NCI-H2196 treated with DMSO at 0.1 percent for 48 hours (cell line): ENCODE data around the gene CDT1.
"Not testable (repeated sequence)": the region's sequence is repeated elsewhere in the genome, so short reads cannot be mapped to it uniquely, and the experiment has no call there.

Experiments used
- DNase-seq: peaks from one replicate; lab custom pipeline; 2025; ENCODE audit not compliant: unreplicated experiment; lab: John Stamatoyannopoulos, UW

Gene CDT1

GRCh38 chr16:88782454-88783390 is 20.9 kb upstream of the CDT1 start:
- no peak for DNase-seq

GRCh38 chr16:88783391-88784073 is 20.1 kb upstream of the CDT1 start:
- no peak for DNase-seq

DNA sequence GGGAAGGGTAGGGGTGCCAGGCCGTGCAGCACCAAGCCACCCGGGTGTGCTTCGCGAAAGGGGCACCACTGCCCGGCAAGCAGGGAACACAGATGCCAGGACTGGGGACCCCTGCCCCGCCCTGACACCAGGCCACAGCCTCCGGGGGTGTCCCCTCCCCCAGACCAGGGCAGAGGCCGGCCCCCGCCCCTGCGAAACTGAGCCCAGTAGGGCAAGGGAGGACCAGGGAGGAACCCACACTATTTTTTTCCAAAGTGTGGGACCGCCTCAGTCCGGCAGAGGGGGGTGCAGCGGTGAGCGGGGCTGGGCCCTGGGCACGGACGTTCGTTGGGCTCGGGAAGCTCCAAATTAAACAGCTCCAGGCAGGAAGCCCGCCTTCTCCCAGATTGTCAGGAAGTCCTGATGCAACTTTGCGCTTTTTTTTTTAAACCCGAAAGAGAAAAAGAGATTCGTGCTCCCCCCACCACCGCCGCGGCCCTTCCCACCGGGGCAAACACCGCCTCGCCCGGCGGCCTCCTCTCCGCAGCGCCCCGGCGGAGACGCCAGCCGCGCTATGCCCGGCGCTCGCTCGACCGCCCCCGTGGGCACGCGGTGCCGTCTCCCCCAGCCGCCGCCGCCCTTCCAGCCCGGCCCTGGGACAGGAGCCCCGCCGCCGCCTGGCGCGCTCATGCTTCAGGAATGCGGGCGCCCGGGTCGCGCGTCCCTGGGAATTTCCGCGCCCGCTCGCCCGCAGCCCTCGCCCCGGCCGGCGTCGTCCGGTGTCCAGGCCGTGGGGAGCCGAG is 19.3 kb upstream of the CDT1 start:
- no peak for DNase-seq

DNA sequence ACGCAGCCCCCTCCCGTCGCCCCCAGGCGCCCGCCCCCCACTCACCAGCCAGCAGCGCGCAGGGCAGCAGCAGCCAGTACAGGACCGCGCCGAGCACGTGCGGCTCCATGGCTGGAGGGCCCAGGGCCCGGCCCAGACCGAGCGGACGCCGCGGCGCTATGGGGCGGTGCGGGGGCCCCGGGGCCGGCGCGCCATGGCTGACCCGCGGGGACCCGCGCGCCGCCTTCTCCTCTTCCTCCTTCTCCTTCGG is 18.8 kb upstream of the CDT1 start:
- no peak for DNase-seq

- DNase-seq = no peak
These were observed 18.3 kb upstream of the CDT1 start, which contains the start of gene PIEZO1 for GRCh38 chr16:88785106-88785924. TSS of gene PIEZO1 (minus strand) at chr16:88785220. CDS start at chr16:88784964, 256 bp downstream.

GRCh38 chr16:88787579-88788314 is 15.8 kb upstream of the CDT1 start:
- DNase-seq = no peak

DNA sequence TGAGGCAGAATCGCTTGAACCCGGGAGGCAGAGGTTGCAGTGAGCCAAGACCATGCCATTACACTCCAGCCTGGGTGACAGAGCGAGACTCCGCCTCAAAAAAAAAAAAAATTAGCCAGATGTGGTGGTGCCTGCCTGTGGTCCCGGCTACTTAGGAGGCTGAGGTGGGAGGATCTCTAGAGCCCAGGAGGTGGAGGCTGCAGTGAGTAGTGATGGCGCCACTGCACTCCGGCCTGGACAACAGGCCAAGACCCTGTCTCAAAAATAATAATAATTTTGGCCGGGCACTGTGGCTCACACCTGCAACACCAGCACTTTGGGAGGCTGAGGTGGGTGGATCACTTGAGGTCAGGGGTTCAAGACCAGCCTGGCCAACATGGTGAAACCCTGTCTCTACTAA is 14.8 kb upstream of the CDT1 start:
- not testable (repeated sequence) for DNase-seq

- no peak for DNase-seq
These were observed 14.0 kb upstream of the CDT1 start for GRCh38 chr16:88789594-88789993.

DNA sequence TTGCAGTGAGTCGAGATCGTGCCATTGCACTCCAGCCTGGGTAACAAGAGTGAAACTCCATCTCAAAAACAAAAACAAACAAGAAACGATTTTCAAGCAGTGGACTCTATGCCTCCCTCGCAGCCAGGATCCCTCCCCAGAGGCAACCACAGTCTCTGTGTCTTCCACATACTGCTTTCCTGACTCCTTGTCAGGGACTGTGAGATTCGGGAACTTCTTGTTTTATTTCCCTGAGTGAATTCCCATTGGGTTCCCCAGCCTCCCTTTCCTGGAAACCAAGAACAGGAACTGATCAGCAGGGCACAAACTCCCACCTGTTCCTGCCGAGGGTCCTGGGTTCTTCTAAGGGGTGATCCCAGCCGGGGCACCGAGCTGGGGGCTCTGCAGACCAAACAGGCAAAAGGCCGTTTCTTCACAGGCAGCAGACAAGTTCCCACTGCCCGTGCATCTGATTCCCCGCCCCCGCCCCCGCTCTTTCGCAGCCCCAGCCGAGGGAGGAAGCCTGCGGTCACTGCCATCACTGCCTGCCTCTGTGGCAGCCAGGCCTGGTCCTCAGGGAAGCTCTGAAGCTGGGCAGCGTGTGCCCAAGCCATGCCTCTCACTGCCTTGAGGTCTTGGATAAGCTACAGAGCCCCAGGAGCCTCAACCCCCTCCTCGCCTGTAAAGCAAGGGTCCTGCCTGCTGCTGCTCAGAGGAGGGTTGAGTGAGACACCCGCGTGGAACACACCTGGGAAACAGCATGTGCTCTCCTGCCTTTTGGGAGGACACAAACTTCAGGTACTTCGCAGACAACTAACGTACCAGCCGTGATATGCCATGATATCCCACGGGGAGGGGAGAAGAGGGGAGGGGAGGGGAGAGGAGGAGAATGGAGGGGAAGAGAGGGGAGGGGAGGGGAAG is 13.0 kb upstream of the CDT1 start:
- DNase-seq = no peak

DNA sequence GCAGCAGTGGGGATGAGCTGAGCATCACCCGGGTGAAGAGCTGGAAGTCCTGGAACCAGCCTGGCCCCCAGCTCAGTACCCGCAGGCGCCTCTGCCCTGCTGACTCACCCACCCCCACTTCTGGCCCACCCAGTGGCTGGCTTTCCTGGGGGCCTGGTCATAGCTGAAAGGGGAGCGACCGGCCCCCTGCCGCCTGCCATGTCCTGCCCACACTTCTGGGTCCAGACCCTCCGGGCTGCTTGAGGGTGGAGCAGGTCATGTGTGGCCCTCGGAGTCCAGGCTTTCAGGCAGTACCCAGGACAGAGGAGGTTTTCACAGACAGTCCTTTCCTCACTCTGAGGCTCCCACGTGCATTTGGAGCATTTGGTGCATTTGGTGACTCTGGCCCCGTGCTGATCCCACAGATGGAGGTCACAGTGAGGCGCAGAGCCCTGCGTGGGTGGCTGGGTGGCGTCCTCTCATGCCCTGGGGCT is 11.5 kb upstream of the CDT1 start:
- DNase-seq = no peak

DNA sequence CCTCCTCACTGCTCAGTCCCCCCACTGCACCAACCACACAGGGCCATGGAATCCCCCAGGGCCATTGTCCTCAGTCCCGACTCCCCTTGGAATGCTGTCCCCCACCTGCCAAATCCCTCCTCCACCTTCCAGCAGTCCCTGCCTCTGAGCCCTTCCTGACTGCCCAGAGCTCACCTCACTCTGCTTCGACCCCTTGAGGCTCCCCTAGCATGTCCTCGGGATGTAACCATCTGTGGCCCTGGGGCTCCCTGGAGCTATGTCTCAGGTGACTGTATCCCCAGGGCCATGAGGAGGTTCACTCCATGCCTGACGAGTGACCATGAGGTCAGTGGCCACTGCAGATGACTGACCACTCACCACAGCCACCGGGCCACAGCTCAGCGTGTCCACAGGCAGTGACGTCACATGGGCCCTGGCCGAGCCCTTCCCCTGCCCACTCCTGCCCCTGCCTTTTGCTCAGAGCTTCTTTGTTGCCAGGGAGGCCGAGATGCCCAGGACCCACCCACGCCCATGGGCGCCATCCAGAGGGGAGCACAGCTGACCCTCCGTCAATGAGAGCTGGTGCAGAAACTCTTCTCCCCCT is 10.8 kb upstream of the CDT1 start:
- DNase-seq = no peak

- no peak for DNase-seq
These were observed 10.2 kb upstream of the CDT1 start for GRCh38 chr16:88793251-88793954.

- DNase-seq = no peak
These were observed 7.3 kb upstream of the CDT1 start for GRCh38 chr16:88796278-88796677.

- no peak for DNase-seq
These were observed 5.5 kb upstream of the CDT1 start for GRCh38 chr16:88798073-88798472.

GRCh38 chr16:88798772-88799455 is 4.7 kb upstream of the CDT1 start:
- no peak for DNase-seq

DNA sequence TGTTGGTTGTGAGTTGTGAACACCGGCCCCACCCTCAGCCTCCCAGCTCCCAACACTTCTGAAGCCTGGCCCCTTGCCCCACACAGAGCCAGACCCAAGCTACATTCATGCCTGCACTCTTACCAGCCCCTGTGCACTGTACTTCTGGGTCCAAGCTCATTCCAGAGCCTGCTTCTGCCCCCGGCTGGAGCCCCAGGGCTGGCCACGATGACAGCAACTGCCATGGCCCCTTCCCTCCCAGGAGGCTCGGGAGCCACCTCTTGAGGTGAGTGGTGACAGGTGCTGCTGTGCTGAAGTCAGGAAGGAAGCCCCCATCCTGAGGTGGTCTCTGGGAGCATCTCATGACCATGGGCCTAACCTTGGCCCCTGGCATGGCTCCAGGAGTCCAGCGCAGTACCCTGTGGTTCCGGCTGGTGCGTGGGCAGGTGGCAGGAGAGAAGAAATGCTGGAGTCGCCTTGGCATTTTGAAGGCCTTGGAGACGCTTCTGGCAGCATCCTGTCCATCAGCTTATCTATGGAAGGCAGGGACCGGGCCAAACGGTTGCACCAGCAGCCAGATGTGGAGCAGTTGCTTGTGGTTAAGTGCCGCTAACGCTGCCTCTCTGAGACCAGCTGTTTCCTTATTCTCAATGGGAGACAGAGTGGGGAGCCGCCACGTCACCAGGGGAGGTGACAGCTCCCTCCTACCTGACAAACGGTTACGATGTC is 3.9 kb upstream of the CDT1 start:
- no peak for DNase-seq

- DNase-seq = no peak
These were observed 3.4 kb upstream of the CDT1 start for GRCh38 chr16:88800277-88800592.
